Iris pigment epithelial cell (primary cell): ENCODE results near the gene SLC4A2.
"Not testable (repeated sequence)": the region's sequence is repeated elsewhere in the genome, so short reads cannot be mapped to it uniquely, and the experiment has no call there.

ENCODE experiments used
- DNase-seq: peaks from one replicate; pipeline ENCODE4 v3.0.0-alpha.2; 2011; ENCODE audit warnings: low read depth

The SLC4A2 gene

GRCh38 chr7:151059367-151060112 is at the start of gene SLC4A2:
Gene SLC4A2 (plus strand): TSS chr7:151059589. CDS start chr7:151061988, 2,399 bp downstream.
- DNase-seq: peak; percentile 77

- DNase-seq: no peak
Measured at GRCh38 chr7:151010037-151010306, 49.4 kb upstream of the SLC4A2 start.

- DNase-seq: no peak
Measured at GRCh38 chr7:151010307-151011096, 48.9 kb upstream of the SLC4A2 start.

GRCh38 chr7:151011097-151011409 is 48.3 kb upstream of the SLC4A2 start:
- no peak for DNase-seq

GRCh38 chr7:151011616-151012015 is 47.8 kb upstream of the SLC4A2 start:
- DNase-seq: not testable (repeated sequence)

- DNase-seq: no peak
Measured at GRCh38 chr7:151012031-151012692, 47.2 kb upstream of the SLC4A2 start.

- DNase-seq: no peak
Measured at GRCh38 chr7:151012911-151013347, 46.5 kb upstream of the SLC4A2 start.

GRCh38 chr7:151013356-151013732 is 46.0 kb upstream of the SLC4A2 start:
- DNase-seq: no peak

GRCh38 chr7:151013733-151014497 is 45.5 kb upstream of the SLC4A2 start:
- DNase-seq: peak; percentile 54

GRCh38 chr7:151014950-151015349 is 44.4 kb upstream of the SLC4A2 start:
- no peak for DNase-seq

GRCh38 chr7:151015967-151016366 is 43.4 kb upstream of the SLC4A2 start:
- DNase-seq: no peak

- DNase-seq: no peak
Measured at GRCh38 chr7:151016505-151016904, 42.9 kb upstream of the SLC4A2 start.

GRCh38 chr7:151016942-151017341 is 42.4 kb upstream of the SLC4A2 start:
- DNase-seq: no peak

GRCh38 chr7:151017370-151017952 is 41.9 kb upstream of the SLC4A2 start:
- DNase-seq: no peak

GRCh38 chr7:151017953-151018420 is 41.4 kb upstream of the SLC4A2 start:
- DNase-seq: peak; percentile 42

GRCh38 chr7:151018421-151019129 is 40.8 kb upstream of the SLC4A2 start:
- DNase-seq: peak; percentile 23

- DNase-seq: no peak
Measured at GRCh38 chr7:151019130-151019447, 40.3 kb upstream of the SLC4A2 start.

- DNase-seq: no peak
Measured at GRCh38 chr7:151020231-151020630, 39.2 kb upstream of the SLC4A2 start.

GRCh38 chr7:151023232-151023631 is 36.2 kb upstream of the SLC4A2 start:
- no peak for DNase-seq

- DNase-seq: no peak
Measured at GRCh38 chr7:151024435-151025056, 34.8 kb upstream of the SLC4A2 start, which contains the start of gene ATG9B. Gene ATG9B (minus strand): TSS chr7:151024494. CDS start chr7:151024423, 71 bp downstream.
